ENCODE results near the gene MTCH2.

DNA sequence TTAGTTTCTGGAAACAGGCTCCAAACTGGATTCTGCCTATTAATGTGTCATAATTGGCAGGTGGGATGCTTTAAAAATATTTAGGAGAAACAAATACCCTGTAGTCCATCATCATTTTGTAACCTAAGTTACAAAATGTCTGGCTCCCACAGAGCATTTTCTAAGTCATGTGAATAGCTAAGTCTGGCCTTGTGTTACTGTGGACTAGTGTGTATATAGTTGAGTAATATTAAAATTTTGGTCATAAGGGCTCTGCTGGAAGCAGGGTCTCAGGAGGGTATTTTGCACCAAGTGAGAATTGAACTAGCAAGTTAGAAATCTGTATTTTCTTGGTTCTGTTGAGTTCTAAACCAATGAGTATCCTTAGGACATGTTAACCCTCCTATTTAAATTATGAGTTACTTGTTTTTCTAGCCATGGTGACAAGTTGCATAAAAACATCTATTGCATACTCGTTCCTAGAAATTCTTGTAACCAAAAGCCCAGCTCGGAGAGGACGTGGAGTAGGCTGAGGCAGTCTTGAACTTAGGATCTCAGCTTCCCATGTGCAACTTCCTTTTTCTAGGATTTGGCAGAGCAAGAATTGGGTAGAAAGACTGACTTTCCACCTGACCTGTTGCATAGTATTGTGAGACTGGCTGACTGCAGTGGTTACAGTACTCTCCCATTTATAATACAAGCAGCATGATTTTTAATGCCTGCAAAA lies 71.6 kb downstream of the MTCH2 start:
- TF ChIP-seq CTCF (IDR thresholded peaks at IDR 0.05) (no peak), EP300 (IDR thresholded peaks at IDR 0.05) (no peak)
